GM23338 (cell line): ENCODE results near the gene CCL23.

Experiments
- CTCF ChIP-seq, 2 experiments: fragments of 200-600 bp in 1 of 2; sonication (generic) in 1 of 2; conservative IDR thresholded peaks; 2 replicates each; pipeline versions ENCODE4 v1.5.1 to v1.6.1; 2016 to 2017; ENCODE audit warnings: antibody characterized with exemption in 2 of 2, low read depth in 2 of 2, mild to moderate bottlenecking in 2 of 2, moderate library complexity in 1 of 2
- EZH2 ChIP-seq: fragments of 200-600 bp; sonication (generic); IDR thresholded peaks from one replicate; pipeline ENCODE4 v1.8.0; 2017; ENCODE audit warnings: antibody characterized with exemption, mild to moderate bottlenecking, low read depth; ENCODE audit not compliant: unreplicated experiment
- ZNF331 ChIP-seq: fragments of 250-450 bp; sonication (Bioruptor Pico); IDR thresholded peaks from 2 replicates; pipeline ENCODE4 v1.5.0; 2020; ENCODE audit warnings: low read depth, mild to moderate bottlenecking, moderate library complexity
- TF ChIP-seq, protein P1 (sequence below): IDR thresholded peaks from one replicate; pipeline ENCODE4 v1.6.1; 2018; ENCODE audit warnings: antibody characterized with exemption; ENCODE audit not compliant: unreplicated experiment

DNA sequence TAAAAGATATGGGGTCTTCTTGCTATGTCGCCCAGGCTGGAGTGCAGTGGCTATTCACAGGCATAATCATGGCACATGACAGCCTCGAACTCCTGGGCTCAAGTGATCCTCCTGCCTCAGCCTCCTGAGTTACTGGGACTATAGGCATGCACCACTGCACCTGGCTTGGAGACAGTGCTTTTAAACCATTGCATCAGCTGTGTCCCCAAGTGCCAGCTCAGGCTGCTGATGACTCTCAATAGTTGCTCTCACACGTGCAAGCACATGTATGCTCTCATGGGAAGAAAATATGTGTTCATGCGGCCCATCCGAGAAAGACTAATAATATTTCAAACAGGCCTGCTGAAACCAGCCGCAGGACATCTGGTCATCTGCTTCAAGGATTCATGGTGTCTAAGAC lies 45.2 kb downstream of the CCL23 start:
- TF ChIP-seq CTCF (conservative IDR thresholded peaks at IDR 0.05; ENCODE audit: low read depth in 2 of 2) (no peak), ZNF331 (CRISPR knock-in tag) (no peak), EZH2 (no peak)
- TF ChIP-seq, protein P1, sequence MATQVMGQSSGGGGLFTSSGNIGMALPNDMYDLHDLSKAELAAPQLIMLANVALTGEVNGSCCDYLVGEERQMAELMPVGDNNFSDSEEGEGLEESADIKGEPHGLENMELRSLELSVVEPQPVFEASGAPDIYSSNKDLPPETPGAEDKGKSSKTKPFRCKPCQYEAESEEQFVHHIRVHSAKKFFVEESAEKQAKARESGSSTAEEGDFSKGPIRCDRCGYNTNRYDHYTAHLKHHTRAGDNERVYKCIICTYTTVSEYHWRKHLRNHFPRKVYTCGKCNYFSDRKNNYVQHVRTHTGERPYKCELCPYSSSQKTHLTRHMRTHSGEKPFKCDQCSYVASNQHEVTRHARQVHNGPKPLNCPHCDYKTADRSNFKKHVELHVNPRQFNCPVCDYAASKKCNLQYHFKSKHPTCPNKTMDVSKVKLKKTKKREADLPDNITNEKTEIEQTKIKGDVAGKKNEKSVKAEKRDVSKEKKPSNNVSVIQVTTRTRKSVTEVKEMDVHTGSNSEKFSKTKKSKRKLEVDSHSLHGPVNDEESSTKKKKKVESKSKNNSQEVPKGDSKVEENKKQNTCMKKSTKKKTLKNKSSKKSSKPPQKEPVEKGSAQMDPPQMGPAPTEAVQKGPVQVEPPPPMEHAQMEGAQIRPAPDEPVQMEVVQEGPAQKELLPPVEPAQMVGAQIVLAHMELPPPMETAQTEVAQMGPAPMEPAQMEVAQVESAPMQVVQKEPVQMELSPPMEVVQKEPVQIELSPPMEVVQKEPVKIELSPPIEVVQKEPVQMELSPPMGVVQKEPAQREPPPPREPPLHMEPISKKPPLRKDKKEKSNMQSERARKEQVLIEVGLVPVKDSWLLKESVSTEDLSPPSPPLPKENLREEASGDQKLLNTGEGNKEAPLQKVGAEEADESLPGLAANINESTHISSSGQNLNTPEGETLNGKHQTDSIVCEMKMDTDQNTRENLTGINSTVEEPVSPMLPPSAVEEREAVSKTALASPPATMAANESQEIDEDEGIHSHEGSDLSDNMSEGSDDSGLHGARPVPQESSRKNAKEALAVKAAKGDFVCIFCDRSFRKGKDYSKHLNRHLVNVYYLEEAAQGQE, result no peak
